K562 (cell line): ENCODE measurements around the gene OR4Q3.

ENCODE experiments used
- GABPA ChIP-seq: fragments of 200-800 bp; sonication (Bioruptor generic); conservative IDR thresholded peaks from 2 replicates; pipeline ENCODE4 v1.6.1; 2016; ENCODE audit warnings: low read depth, missing genetic modification characterization, missing compliant biosample characterization
- GATA2 ChIP-seq: sonication (generic); formaldehyde crosslinking; IDR thresholded peaks from 2 replicates; pipeline ENCODE4 v1.4.0; 2020; ENCODE audit warnings: mild to moderate bottlenecking, missing genetic modification reagents
- KDM1A ChIP-seq, 2 experiments: fragments of 450-650 bp; IDR thresholded peaks; 2 replicates each; pipeline ENCODE4 v1.6.1; 2016; ENCODE audit warnings: mild to moderate bottlenecking in 2 of 2
- MAZ ChIP-seq, 2 experiments: fragments of 450-650 bp in 1 of 2; sonication (generic) in 1 of 2; formaldehyde crosslinking; IDR thresholded peaks in 1 of 2; conservative IDR thresholded peaks in 1 of 2; 2 replicates each; pipeline versions ENCODE4 v1.4.0 to v1.5.0; 2020; ENCODE audit warnings: mild to moderate bottlenecking in 1 of 2, missing genetic modification reagents in 1 of 2
- MXI1 ChIP-seq: IDR thresholded peaks from 2 replicates; pipeline ENCODE4 v1.6.1; 2011; ENCODE audit warnings: low read depth, mild to moderate bottlenecking, improper control_type of control experiment, low read length
- NELFE ChIP-seq: IDR thresholded peaks from 2 replicates; pipeline ENCODE4 v1.6.1; 2011; ENCODE audit warnings: mild to moderate bottlenecking; ENCODE audit not compliant: insufficient read depth, insufficient read length
- NFE2L1 ChIP-seq: fragments of 450-650 bp; IDR thresholded peaks from 2 replicates; pipeline ENCODE4 v1.6.1; 2016; ENCODE audit warnings: missing genetic modification characterization, low read depth, mild to moderate bottlenecking, missing compliant biosample characterization, moderate library complexity, borderline replicate concordance
- PHF21A ChIP-seq: fragments of 450-650 bp; IDR thresholded peaks from 2 replicates; pipeline ENCODE4 v1.6.1; 2017; ENCODE audit warnings: low read depth, borderline replicate concordance
- PRDM10 ChIP-seq: fragments of 450-650 bp; IDR thresholded peaks from 2 replicates; pipeline ENCODE4 v1.6.1; 2018; ENCODE audit not compliant: partially characterized antibody
- RCOR1 ChIP-seq, 2 experiments: IDR thresholded peaks; 2 replicates each; pipeline ENCODE4 v1.6.1; 2012; ENCODE audit warnings: low read depth in 2 of 2, low read length in 2 of 2, borderline replicate concordance in 1 of 2, improper control_type of control experiment in 1 of 2
- STAG1 ChIP-seq: sonication (generic); formaldehyde crosslinking; IDR thresholded peaks from 2 replicates; pipeline ENCODE4 v1.5.0; 2020; ENCODE audit warnings: missing genetic modification reagents, borderline replicate concordance
- TCF7L2 ChIP-seq: fragments of 150-350 bp; IDR thresholded peaks from 2 replicates; pipeline ENCODE4 v1.6.1; 2016; ENCODE audit warnings: low read depth, mild to moderate bottlenecking, low read length, moderate library complexity
- ZNF146 ChIP-seq: IDR thresholded peaks from one replicate; pipeline ENCODE4 v1.6.1; 2018; ENCODE audit warnings: missing compliant biosample characterization; ENCODE audit not compliant: unreplicated experiment
- ZNF165 ChIP-seq: fragments of 250-450 bp; sonication (Bioruptor Pico); IDR thresholded peaks from 2 replicates; pipeline ENCODE4 v1.4.0; 2020; ENCODE audit warnings: borderline replicate concordance

- no peak for TF ChIP-seq GABPA (tag)
- TF ChIP-seq GATA2 (CRISPR knock-in tag): no peak
- no peak for TF ChIP-seq PHF21A
- no peak for TF ChIP-seq TCF7L2
- no peak for TF ChIP-seq KDM1A (IDR thresholded peaks at IDR 0.05)
- TF ChIP-seq RCOR1 (IDR thresholded peaks at IDR 0.05; ENCODE audit: borderline replicate concordance in 1 of 2, low read depth in 2 of 2, low read length in 2 of 2): no peak
- no peak for TF ChIP-seq MAZ (CRISPR knock-in tag; conservative IDR thresholded peaks at IDR 0.05 in 1 of 2, IDR thresholded peaks at IDR 0.05 in 1 of 2)
- no peak for TF ChIP-seq STAG1 (CRISPR knock-in tag)
- no peak for TF ChIP-seq ZNF146 (CRISPR knock-in tag)
- TF ChIP-seq NFE2L1 (tag): no peak
- TF ChIP-seq MXI1: no peak
- no peak for TF ChIP-seq NELFE
- TF ChIP-seq PRDM10: no peak
- TF ChIP-seq ZNF165: no peak
Measured at GRCh38 chr14:19775587-19775986, 32.2 kb downstream of the OR4Q3 start.
